Measurements from ENCODE around the gene B4GAT1. TPM values are rescaled to one million over a fixed set of nuclear protein-coding genes. Genes with fewer than 3 reads are reported as not detected.

B4GAT1 gene
- total and polyA plus RNA-seq, 2 of the 13 experiments (the other 11 are each of a cell fraction or from before 2014, with no cell fraction given) = 40.4 to 109 TPM

GRCh38 chr11:66344550-66345315 lies 2.7 kb downstream of the B4GAT1 start, which contains the start of gene BRMS1 (continued):
- TF ChIP-seq KIAA2018 (CRISPR knock-in tag; IDR thresholded peaks at IDR 0.05; ENCODE audit: borderline replicate concordance) = no peak
- TF ChIP-seq SRY (CRISPR knock-in tag; IDR thresholded peaks at IDR 0.05) = peak; percentile 89
- TF ChIP-seq HNRNPUL1 (IDR thresholded peaks at IDR 0.05; ENCODE audit: low read depth, low read length) = no peak
- peak; percentile 88 for TF ChIP-seq FOXK1 (CRISPR knock-in tag; IDR thresholded peaks at IDR 0.05; ENCODE audit: borderline replicate concordance, low read depth)
- TF ChIP-seq NFATC3 (CRISPR knock-in tag; IDR thresholded peaks at IDR 0.05) = no peak
- no peak for TF ChIP-seq ZNF7 (CRISPR knock-in tag; IDR thresholded peaks at IDR 0.05)
- TF ChIP-seq PBX3 (CRISPR knock-in tag; IDR thresholded peaks at IDR 0.05; ENCODE audit: borderline replicate concordance) = no peak
- no peak for TF ChIP-seq MTF1 (CRISPR knock-in tag; IDR thresholded peaks at IDR 0.05)
- TF ChIP-seq BCL3 (CRISPR knock-in tag; IDR thresholded peaks at IDR 0.05) = no peak
- TF ChIP-seq TRIM24 (CRISPR knock-in tag; IDR thresholded peaks at IDR 0.05) = no peak
- no peak for TF ChIP-seq ZNF749 (CRISPR knock-in tag; IDR thresholded peaks at IDR 0.05; ENCODE audit: borderline replicate concordance)
- peak; percentile 35; the same call in 1 of the 2 replicates for TF ChIP-seq POGZ (CRISPR knock-in tag; IDR thresholded peaks at IDR 0.05)
- no peak; the same call in 1 of the 2 replicates for TF ChIP-seq TBX3 (IDR thresholded peaks at IDR 0.05; ENCODE audit: borderline replicate concordance)
- TF ChIP-seq PAX8 (CRISPR knock-in tag; IDR thresholded peaks at IDR 0.05; ENCODE audit: borderline replicate concordance) = no peak
- no peak for TF ChIP-seq RBM39 (IDR thresholded peaks at IDR 0.05; ENCODE audit: low read depth, low read length, poor library complexity, severe bottlenecking)
- TF ChIP-seq MAFF (IDR thresholded peaks at IDR 0.05; ENCODE audit: low read depth, low read length) = no peak
- peak; percentile 62; the same call in 1 of the 2 replicates for TF ChIP-seq ZNF782 (CRISPR knock-in tag; IDR thresholded peaks at IDR 0.05; ENCODE audit: borderline replicate concordance)
- no peak for TF ChIP-seq ZNF253 (CRISPR knock-in tag; IDR thresholded peaks at IDR 0.05; ENCODE audit: borderline replicate concordance)
